ENCODE results near the gene MVB12A.

DNA sequence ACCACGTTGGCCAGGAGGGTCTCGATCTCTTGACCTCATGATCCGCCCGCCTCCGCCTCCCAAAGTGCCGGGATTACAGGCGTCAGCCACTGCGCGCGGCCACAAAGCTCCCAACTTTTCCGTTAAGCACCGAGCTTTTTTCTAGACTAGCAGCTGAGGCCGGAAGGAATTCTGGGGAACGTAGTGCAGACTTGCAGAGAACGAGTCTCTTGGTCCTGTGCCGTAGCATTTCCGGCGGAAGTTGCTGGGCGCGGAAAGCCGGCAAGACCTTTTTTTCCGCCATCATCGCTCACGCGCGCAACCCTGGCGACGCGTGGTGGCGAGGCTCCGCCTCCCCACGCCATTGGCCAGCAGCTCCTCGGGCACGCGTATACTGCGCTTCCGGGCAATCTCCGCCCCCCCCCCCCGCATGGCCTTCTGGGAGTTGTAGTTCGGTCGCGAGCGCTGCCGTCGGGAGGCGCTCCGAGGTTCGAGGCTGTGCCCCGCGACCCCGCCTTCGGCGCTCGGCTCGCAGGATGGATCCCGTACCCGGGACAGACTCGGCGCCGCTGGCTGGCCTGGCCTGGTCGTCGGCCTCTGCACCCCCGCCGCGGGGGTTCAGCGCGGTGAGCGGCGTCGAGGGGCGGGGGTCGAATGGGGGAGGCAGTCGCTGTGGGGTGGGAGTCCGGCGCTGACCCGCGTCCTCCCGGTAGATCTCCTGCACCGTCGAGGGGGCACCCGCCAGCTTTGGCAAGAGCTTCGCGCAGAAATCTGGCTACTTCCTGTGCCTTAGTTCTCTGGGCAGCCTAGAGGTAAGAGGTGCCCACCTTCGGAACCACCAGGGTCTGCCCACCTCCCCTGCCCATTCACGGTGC lies at the start of gene MVB12A:
- TF ChIP-seq, protein P1, sequence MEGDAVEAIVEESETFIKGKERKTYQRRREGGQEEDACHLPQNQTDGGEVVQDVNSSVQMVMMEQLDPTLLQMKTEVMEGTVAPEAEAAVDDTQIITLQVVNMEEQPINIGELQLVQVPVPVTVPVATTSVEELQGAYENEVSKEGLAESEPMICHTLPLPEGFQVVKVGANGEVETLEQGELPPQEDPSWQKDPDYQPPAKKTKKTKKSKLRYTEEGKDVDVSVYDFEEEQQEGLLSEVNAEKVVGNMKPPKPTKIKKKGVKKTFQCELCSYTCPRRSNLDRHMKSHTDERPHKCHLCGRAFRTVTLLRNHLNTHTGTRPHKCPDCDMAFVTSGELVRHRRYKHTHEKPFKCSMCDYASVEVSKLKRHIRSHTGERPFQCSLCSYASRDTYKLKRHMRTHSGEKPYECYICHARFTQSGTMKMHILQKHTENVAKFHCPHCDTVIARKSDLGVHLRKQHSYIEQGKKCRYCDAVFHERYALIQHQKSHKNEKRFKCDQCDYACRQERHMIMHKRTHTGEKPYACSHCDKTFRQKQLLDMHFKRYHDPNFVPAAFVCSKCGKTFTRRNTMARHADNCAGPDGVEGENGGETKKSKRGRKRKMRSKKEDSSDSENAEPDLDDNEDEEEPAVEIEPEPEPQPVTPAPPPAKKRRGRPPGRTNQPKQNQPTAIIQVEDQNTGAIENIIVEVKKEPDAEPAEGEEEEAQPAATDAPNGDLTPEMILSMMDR (IDR thresholded peaks at IDR 0.05) = peak in 2 of 4 experiments; percentile 7 to 24
- peak; percentile 48 for TF ChIP-seq POLR2A (IDR thresholded peaks at IDR 0.05)
